HepG2 (cell line): Measurements from ENCODE around the gene SNX12.

Experiments
- HDAC2 ChIP-seq: sonication (generic); formaldehyde crosslinking; IDR thresholded peaks from 2 replicates; pipeline ENCODE4 v1.4.0; 2020; ENCODE audit warnings: missing genetic modification reagents
- HNF1B ChIP-seq: sonication (generic); formaldehyde crosslinking; IDR thresholded peaks from 2 replicates; pipeline ENCODE4 v1.5.1; 2020; ENCODE audit warnings: mild to moderate bottlenecking, moderate library complexity, missing genetic modification reagents
- JUN ChIP-seq: sonication (generic); formaldehyde crosslinking; IDR thresholded peaks from 2 replicates; pipeline ENCODE4 v1.4.0; 2020; ENCODE audit warnings: mild to moderate bottlenecking, missing genetic modification reagents
- JUNB ChIP-seq: sonication (generic); formaldehyde crosslinking; IDR thresholded peaks from 2 replicates; pipeline ENCODE4 v1.8.0; 2022; ENCODE audit warnings: missing genetic modification reagents, mild to moderate bottlenecking, borderline replicate concordance
- KLF13 ChIP-seq: sonication (generic); formaldehyde crosslinking; IDR thresholded peaks from 2 replicates; pipeline ENCODE4 v1.4.0; 2020; ENCODE audit warnings: mild to moderate bottlenecking, missing genetic modification reagents
- POLR2A ChIP-seq, 2 experiments: IDR thresholded peaks; 2 replicates each; pipeline ENCODE4 v1.6.1; 2011; ENCODE audit warnings: low read depth in 2 of 2, low read length in 2 of 2, mild to moderate bottlenecking in 1 of 2, moderate library complexity in 1 of 2; ENCODE audit not compliant: insufficient read depth in 1 of 2
- RFXAP ChIP-seq: sonication (generic); formaldehyde crosslinking; IDR thresholded peaks from 2 replicates; pipeline ENCODE4 v1.4.0; 2020; ENCODE audit warnings: missing genetic modification reagents, borderline replicate concordance
- SMC3 ChIP-seq: IDR thresholded peaks from 2 replicates; pipeline ENCODE4 v1.6.1; 2011; ENCODE audit warnings: low read length, improper control_type of control experiment
- SP1 ChIP-seq, 2 experiments: fragments of 450-650 bp in 1 of 2; sonication (generic) in 1 of 2; formaldehyde crosslinking in 1 of 2; IDR thresholded peaks; 2 replicates each; pipeline versions ENCODE4 v1.4.0 to v1.6.1; 2016 to 2020; ENCODE audit warnings: missing genetic modification reagents in 1 of 2
- ZBTB33 ChIP-seq: sonication (generic); formaldehyde crosslinking; IDR thresholded peaks from 2 replicates; pipeline ENCODE4 v1.4.0; 2020; ENCODE audit warnings: missing genetic modification reagents
- ZSCAN21 ChIP-seq: sonication (generic); formaldehyde crosslinking; IDR thresholded peaks from 2 replicates; pipeline ENCODE4 v1.8.0; 2022; ENCODE audit warnings: mild to moderate bottlenecking, missing genetic modification reagents, moderate library complexity, borderline replicate concordance

DNA sequence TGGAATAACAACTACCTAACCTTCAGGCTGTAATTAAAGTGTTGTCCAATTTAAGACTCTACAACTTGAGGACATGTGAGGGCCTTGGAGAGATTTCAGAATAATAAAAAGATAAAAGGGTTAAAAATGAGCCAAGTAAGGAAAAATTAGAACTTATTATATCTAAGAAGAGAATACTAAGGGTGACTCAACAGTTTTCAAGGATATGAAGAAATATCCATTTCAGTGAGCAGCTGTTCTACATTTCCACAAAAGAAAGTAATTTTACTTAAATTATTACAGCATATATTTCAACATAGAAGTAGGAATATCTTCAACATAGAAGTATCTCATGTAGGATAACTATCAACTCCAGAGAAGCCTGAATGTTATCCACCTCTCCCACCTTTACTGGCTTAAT is 11.3 kb downstream of the SNX12 start:
- TF ChIP-seq JUNB (CRISPR knock-in tag) (no peak), POLR2A (IDR thresholded peaks at IDR 0.05; ENCODE audit: insufficient read depth in 1 of 2, low read depth in 2 of 2, low read length in 2 of 2) (no peak), KLF13 (CRISPR knock-in tag) (no peak), ZBTB33 (no peak), ZSCAN21 (CRISPR knock-in tag) (no peak), SP1 (IDR thresholded peaks at IDR 0.05) (no peak), SP1 (CRISPR knock-in tag; IDR thresholded peaks at IDR 0.05) (no peak), HDAC2 (CRISPR knock-in tag) (no peak), RFXAP (CRISPR knock-in tag) (no peak), HNF1B (CRISPR knock-in tag) (no peak), SMC3 (no peak), JUN (CRISPR knock-in tag) (no peak)
